Activated naive CD4-positive, alpha-beta T cell treated with anti-CD3 and anti-CD28 coated beads, Interleukin-2, amount 10 ng/mL, durations not matched to agents 7 days and 5 days (primary cell): Measurements from ENCODE around the gene DHRSX.
A peak's percentile ranks its signal among the peaks of the same experiment; 100 is the strongest.
"Not testable (repeated sequence)": the region's sequence is repeated elsewhere in the genome, so short reads cannot be mapped to it uniquely, and the experiment has no call there.

Experiments
- CTCF ChIA-PET: fragments of 350-600 bp; sonication (Branson Sonifier 250); formaldehyde crosslinking; loops from one replicate; lab custom pipeline; 2021; ENCODE audit warnings: antibody characterized with exemption; lab: Charles Lee
- DNase-seq: peaks from one replicate; pipeline ENCODE4 v3.0.0-alpha.2; 2020
- H3K27ac Mint-ChIP-seq: one replicate; pipeline ENCODE4 v1.8.0; 2021; ENCODE audit warnings: mild to moderate bottlenecking, moderate library complexity, mixed read lengths
- H3K27me3 Mint-ChIP-seq: one replicate; pipeline ENCODE4 v1.8.0; 2021; ENCODE audit warnings: mild to moderate bottlenecking, mixed read lengths
- H3K36me3 Mint-ChIP-seq: one replicate; pipeline ENCODE4 v1.8.0; 2021; ENCODE audit warnings: mixed read lengths
- H3K4me1 Mint-ChIP-seq: one replicate; pipeline ENCODE4 v1.8.0; 2021; ENCODE audit warnings: mixed read lengths
- H3K4me3 Mint-ChIP-seq: one replicate; pipeline ENCODE4 v1.8.0; 2021; ENCODE audit warnings: mild to moderate bottlenecking, moderate library complexity, mixed read lengths
- H3K9me3 Mint-ChIP-seq: one replicate; pipeline ENCODE4 v1.8.0; 2021; ENCODE audit warnings: mixed read lengths

DHRSX gene

GRCh38 chrX:2508648-2509335 is 8.0 kb upstream of the DHRSX start:
- peaks cover 10% of the 10 kb centered on the region for H3K27me3 Mint-ChIP-seq
- no peaks in the 10 kb centered on the region for H3K36me3 Mint-ChIP-seq
- no peak overlapping the region for H3K4me3 Mint-ChIP-seq
- DNase-seq, result no peak
- H3K9me3 Mint-ChIP-seq, result no peaks in the 10 kb centered on the region
- CTCF ChIA-PET, result no interaction called here
- H3K27ac Mint-ChIP-seq, result no peak overlapping the region
- no peaks in the 10 kb centered on the region for H3K4me1 Mint-ChIP-seq

GRCh38 chrX:2507904-2508627 is 7.3 kb upstream of the DHRSX start:
- H3K4me3 Mint-ChIP-seq, result no peak overlapping the region
- no peak overlapping the region for H3K27ac Mint-ChIP-seq
- H3K4me1 Mint-ChIP-seq, result no peaks in the 10 kb centered on the region
- peaks cover 10% of the 10 kb centered on the region for H3K27me3 Mint-ChIP-seq
- H3K36me3 Mint-ChIP-seq, result no peaks in the 10 kb centered on the region
- no peaks in the 10 kb centered on the region for H3K9me3 Mint-ChIP-seq
- DNase-seq, result no peak
- CTCF ChIA-PET, result no interaction called here

GRCh38 chrX:2507196-2507595 is 6.4 kb upstream of the DHRSX start:
- no peaks in the 10 kb centered on the region for H3K4me1 Mint-ChIP-seq
- H3K27me3 Mint-ChIP-seq, result peaks cover 10% of the 10 kb centered on the region
- DNase-seq, result no peak
- H3K4me3 Mint-ChIP-seq, result no peak overlapping the region
- CTCF ChIA-PET, result no interaction called here
- no peaks in the 10 kb centered on the region for H3K36me3 Mint-ChIP-seq
- no peak overlapping the region for H3K27ac Mint-ChIP-seq
- no peaks in the 10 kb centered on the region for H3K9me3 Mint-ChIP-seq

- H3K36me3 Mint-ChIP-seq, DNase-seq, H3K4me1 Mint-ChIP-seq, CTCF ChIA-PET, H3K4me3 Mint-ChIP-seq, H3K27ac Mint-ChIP-seq, H3K27me3 Mint-ChIP-seq, H3K9me3 Mint-ChIP-seq: not testable (repeated sequence)
Observed at GRCh38 chrX:2505341-2505740, 4.6 kb upstream of the DHRSX start.

- Mint-ChIP-seq H3K4me3 (no peak overlapping the region), H3K27me3 (peaks cover 10% of the 10 kb centered on the region), H3K9me3 (no peaks in the 10 kb centered on the region), H3K36me3 (no peaks in the 10 kb centered on the region), H3K4me1 (peaks cover 4% of the 10 kb centered on the region), H3K27ac (no peak overlapping the region)
- DNase-seq, result no peak
- CTCF ChIA-PET, result no interaction called here
Observed at GRCh38 chrX:2504706-2505332, 4.0 kb upstream of the DHRSX start.

- Mint-ChIP-seq H3K4me1 (peaks cover 14% of the 10 kb centered on the region), H3K27ac (peak overlapping the region; percentile 52), H3K4me3 (no peak overlapping the region), H3K9me3 (no peaks in the 10 kb centered on the region), H3K27me3 (peaks cover 8% of the 10 kb centered on the region), H3K36me3 (no peaks in the 10 kb centered on the region)
- DNase-seq, result no peak
- CTCF ChIA-PET, result no interaction called here
Observed at GRCh38 chrX:2503591-2504500, 3.1 kb upstream of the DHRSX start.

GRCh38 chrX:2502668-2503519 is 2.1 kb upstream of the DHRSX start:
- H3K27ac Mint-ChIP-seq, result no peak overlapping the region
- H3K4me1 Mint-ChIP-seq, result peaks cover 23% of the 10 kb centered on the region
- peaks cover 4% of the 10 kb centered on the region for H3K36me3 Mint-ChIP-seq
- peaks cover 4% of the 10 kb centered on the region for H3K27me3 Mint-ChIP-seq
- CTCF ChIA-PET, result no interaction called here
- H3K4me3 Mint-ChIP-seq, result peak overlapping the region; percentile 28
- DNase-seq, result no peak
- H3K9me3 Mint-ChIP-seq, result no peaks in the 10 kb centered on the region

GRCh38 chrX:2502120-2502667 is 1.4 kb upstream of the DHRSX start:
- H3K36me3 Mint-ChIP-seq, result peaks cover 9% of the 10 kb centered on the region

GRCh38 chrX:2501559-2502102 is 855 bp upstream of the DHRSX start:
- Mint-ChIP-seq H3K4me1 (peaks cover 33% of the 10 kb centered on the region), H3K36me3 (peaks cover 9% of the 10 kb centered on the region), H3K4me3 (peak overlapping the region; percentile 70), H3K27me3 (peaks cover 4% of the 10 kb centered on the region), H3K27ac (peak overlapping the region; percentile 76), H3K9me3 (no peaks in the 10 kb centered on the region)
- CTCF ChIA-PET, result no interaction called here
- DNase-seq, result no peak

More at GRCh38 chrX:2502120-2502667, 1.4 kb upstream of the DHRSX start:
- Mint-ChIP-seq H3K4me3 (peak overlapping the region; percentile 70), H3K27ac (peak overlapping the region; percentile 76), H3K9me3 (no peaks in the 10 kb centered on the region), H3K27me3 (peaks cover 4% of the 10 kb centered on the region), H3K4me1 (peaks cover 30% of the 10 kb centered on the region)
- CTCF ChIA-PET, result no interaction called here
- no peak for DNase-seq

- Mint-ChIP-seq H3K9me3 (no peaks in the 10 kb centered on the region), H3K36me3 (peaks cover 11% of the 10 kb centered on the region), H3K27ac (peak overlapping the region; percentile 86), H3K4me1 (peaks cover 35% of the 10 kb centered on the region), H3K4me3 (peak overlapping the region; percentile 77), H3K27me3 (no peaks in the 10 kb centered on the region)
- CTCF ChIA-PET, result no interaction called here
- peak; percentile 59 for DNase-seq
Observed at GRCh38 chrX:2500091-2500802, 529 bp downstream of the DHRSX start.

GRCh38 chrX:2499507-2499906 is 1.3 kb downstream of the DHRSX start:
- H3K4me3 Mint-ChIP-seq, result peak overlapping the region; percentile 77
- H3K4me1 Mint-ChIP-seq, result peaks cover 35% of the 10 kb centered on the region
- DNase-seq, result no peak
- H3K36me3 Mint-ChIP-seq, result peaks cover 11% of the 10 kb centered on the region
- CTCF ChIA-PET, result no interaction called here
- no peaks in the 10 kb centered on the region for H3K9me3 Mint-ChIP-seq
- H3K27me3 Mint-ChIP-seq, result no peaks in the 10 kb centered on the region
- peak overlapping the region; percentile 86 for H3K27ac Mint-ChIP-seq

- H3K4me1 Mint-ChIP-seq, result peaks cover 35% of the 10 kb centered on the region
- no peak for DNase-seq
- CTCF ChIA-PET, result no interaction called here
- H3K27me3 Mint-ChIP-seq, result no peaks in the 10 kb centered on the region
- H3K9me3 Mint-ChIP-seq, result no peaks in the 10 kb centered on the region
- H3K4me3 Mint-ChIP-seq, result peak overlapping the region; percentile 77
- peak overlapping the region; percentile 86 for H3K27ac Mint-ChIP-seq
- H3K36me3 Mint-ChIP-seq, result peaks cover 11% of the 10 kb centered on the region
Observed at GRCh38 chrX:2498781-2499302, 1.9 kb downstream of the DHRSX start.
